ENCODE data around the gene SLC35C1. TPM values are rescaled to one million over a fixed set of nuclear protein-coding genes. Genes with fewer than 3 reads are reported as not detected.

Gene SLC35C1
- polyA plus RNA-seq, 1 donor (not counting 4 experiments of a cell fraction or from before 2014, with no cell fraction given) = 4.9 TPM

DNA sequence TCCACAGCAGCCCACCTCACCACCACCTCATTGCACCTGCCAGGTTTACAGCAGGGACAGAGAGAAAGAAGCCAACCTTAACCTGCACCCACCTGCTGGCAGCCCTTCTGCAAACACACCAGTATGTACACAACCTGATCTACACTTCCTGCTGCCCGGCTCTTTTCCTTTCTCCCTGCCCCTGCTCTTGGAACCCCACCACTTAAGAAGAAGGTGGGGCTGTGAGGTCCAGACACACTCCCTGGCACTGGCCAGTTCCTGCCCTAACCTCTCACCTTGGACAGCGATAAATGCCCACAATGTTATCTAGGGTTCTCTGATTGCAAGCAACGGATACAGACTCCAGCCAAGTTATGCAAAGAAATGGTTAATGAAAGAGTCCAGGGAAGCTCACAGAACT is 10.8 kb upstream of the SLC35C1 start:
- dilution Hi-C loops (cut with MboI; ENCODE audit: extremely low pct_ligation_motif_present, low sequenced_read_pairs) = no loop called here
- H3K4me2 ChIP-seq (ENCODE audit: control insufficient read depth, extremely low read depth, insufficient read depth, low read depth, low read length) = no peak overlapping the region

DNA sequence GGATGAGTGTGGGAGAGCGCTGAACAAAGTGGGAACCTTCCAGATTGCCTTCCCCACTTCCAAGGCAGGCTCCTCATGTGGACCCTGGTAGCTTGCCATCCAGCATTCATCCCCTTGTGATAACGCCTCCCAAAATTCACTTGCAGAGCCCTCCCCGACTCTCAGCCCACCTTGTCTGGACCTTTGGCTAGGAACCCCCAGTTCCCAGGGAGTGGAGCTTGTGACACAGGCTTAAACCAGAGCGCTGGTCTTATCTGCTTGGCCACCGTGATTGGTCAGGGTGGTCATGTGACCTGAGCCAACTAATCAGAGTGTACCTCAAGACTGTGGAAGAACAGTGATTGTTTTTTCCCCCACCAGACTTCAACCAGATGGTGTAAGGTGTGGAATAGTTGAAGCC is 9.6 kb upstream of the SLC35C1 start:
- Histone ChIP-seq H3K9ac (ENCODE audit: control insufficient read depth, extremely low read depth, insufficient read depth, low read length) (no peak overlapping the region), H3K36me3 (ENCODE audit: control insufficient read depth in 2 of 2, extremely low read depth in 1 of 2, insufficient read depth in 2 of 2, low read length in 2 of 2) (no peaks in the 10 kb centered on the region), H3K9me1 (ENCODE audit: control insufficient read depth, extremely low read depth, insufficient read depth, low read length) (no peaks in the 10 kb centered on the region), H3K4me2 (ENCODE audit: control insufficient read depth, extremely low read depth, insufficient read depth, low read depth, low read length) (no peak overlapping the region), H3K4me3 (ENCODE audit: control insufficient read depth in 2 of 3, extremely low read depth in 1 of 3, insufficient read depth in 2 of 3, low read depth in 1 of 3, low read length in 3 of 3) (no peak overlapping the region), H3K27me3 (ENCODE audit: control insufficient read depth, extremely low read depth, insufficient read depth, low read length) (no peaks in the 10 kb centered on the region), H3K27ac (ENCODE audit: control insufficient read depth, insufficient read depth, low read length) (no peak overlapping the region), H3K9me3 (ENCODE audit: control insufficient read depth, low read depth, low read length) (no peaks in the 10 kb centered on the region), H4K20me1 (ENCODE audit: control insufficient read depth, extremely low read depth, insufficient read depth, low read length) (no peaks in the 10 kb centered on the region), H3K79me2 (ENCODE audit: control insufficient read depth, insufficient read depth, low read length) (no peaks in the 10 kb centered on the region), H3K4me1 (ENCODE audit: control insufficient read depth, extremely low read depth, insufficient read depth, low read length) (no peaks in the 10 kb centered on the region), H2AFZ (ENCODE audit: control insufficient read depth, low read length) (no peak overlapping the region)
- dilution Hi-C loops (cut with MboI; ENCODE audit: extremely low pct_ligation_motif_present, low sequenced_read_pairs) = no loop called here
- TF ChIP-seq, protein P1, sequence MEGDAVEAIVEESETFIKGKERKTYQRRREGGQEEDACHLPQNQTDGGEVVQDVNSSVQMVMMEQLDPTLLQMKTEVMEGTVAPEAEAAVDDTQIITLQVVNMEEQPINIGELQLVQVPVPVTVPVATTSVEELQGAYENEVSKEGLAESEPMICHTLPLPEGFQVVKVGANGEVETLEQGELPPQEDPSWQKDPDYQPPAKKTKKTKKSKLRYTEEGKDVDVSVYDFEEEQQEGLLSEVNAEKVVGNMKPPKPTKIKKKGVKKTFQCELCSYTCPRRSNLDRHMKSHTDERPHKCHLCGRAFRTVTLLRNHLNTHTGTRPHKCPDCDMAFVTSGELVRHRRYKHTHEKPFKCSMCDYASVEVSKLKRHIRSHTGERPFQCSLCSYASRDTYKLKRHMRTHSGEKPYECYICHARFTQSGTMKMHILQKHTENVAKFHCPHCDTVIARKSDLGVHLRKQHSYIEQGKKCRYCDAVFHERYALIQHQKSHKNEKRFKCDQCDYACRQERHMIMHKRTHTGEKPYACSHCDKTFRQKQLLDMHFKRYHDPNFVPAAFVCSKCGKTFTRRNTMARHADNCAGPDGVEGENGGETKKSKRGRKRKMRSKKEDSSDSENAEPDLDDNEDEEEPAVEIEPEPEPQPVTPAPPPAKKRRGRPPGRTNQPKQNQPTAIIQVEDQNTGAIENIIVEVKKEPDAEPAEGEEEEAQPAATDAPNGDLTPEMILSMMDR (optimal IDR thresholded peaks at IDR 0.05 in 1 of 3, IDR thresholded peaks at IDR 0.05 in 1 of 3, conservative IDR thresholded peaks at IDR 0.05 in 1 of 3; ENCODE audit: extremely low read depth in 1 of 3, insufficient read depth in 2 of 3, low read length in 3 of 3) = no peak
- no peak for TF ChIP-seq EZH2 (IDR thresholded peaks at IDR 0.05; ENCODE audit: low read length)
- DNase-seq (ENCODE audit: low read depth, low spot score) (no peak), FAIRE-seq (no peak)

More for the DNA sequence above, 10.8 kb upstream of the SLC35C1 start:
- H3K79me2 ChIP-seq (ENCODE audit: control insufficient read depth, insufficient read depth, low read length) = no peaks in the 10 kb centered on the region
- no peak overlapping the region for H3K27ac ChIP-seq (ENCODE audit: control insufficient read depth, insufficient read depth, low read length)
- no peaks in the 10 kb centered on the region for H3K9me1 ChIP-seq (ENCODE audit: control insufficient read depth, extremely low read depth, insufficient read depth, low read length)
- no peaks in the 10 kb centered on the region for H3K9me3 ChIP-seq (ENCODE audit: control insufficient read depth, low read depth, low read length)
- H3K9ac ChIP-seq (ENCODE audit: control insufficient read depth, extremely low read depth, insufficient read depth, low read length) = no peak overlapping the region
- TF ChIP-seq, protein P1 (optimal IDR thresholded peaks at IDR 0.05 in 1 of 3, IDR thresholded peaks at IDR 0.05 in 1 of 3, conservative IDR thresholded peaks at IDR 0.05 in 1 of 3; ENCODE audit: extremely low read depth in 1 of 3, insufficient read depth in 2 of 3, low read length in 3 of 3) = no peak
- TF ChIP-seq EZH2 (IDR thresholded peaks at IDR 0.05; ENCODE audit: low read length) = no peak
- H4K20me1 ChIP-seq (ENCODE audit: control insufficient read depth, extremely low read depth, insufficient read depth, low read length) = no peaks in the 10 kb centered on the region
- H3K4me3 ChIP-seq (ENCODE audit: control insufficient read depth in 2 of 3, extremely low read depth in 1 of 3, insufficient read depth in 2 of 3, low read depth in 1 of 3, low read length in 3 of 3) = no peak overlapping the region
- DNase-seq (ENCODE audit: low read depth, low spot score) = no peak
- no peaks in the 10 kb centered on the region for H3K27me3 ChIP-seq (ENCODE audit: control insufficient read depth, extremely low read depth, insufficient read depth, low read length)
- H2AFZ ChIP-seq (ENCODE audit: control insufficient read depth, low read length) = no peak overlapping the region
- H3K4me1 ChIP-seq (ENCODE audit: control insufficient read depth, extremely low read depth, insufficient read depth, low read length) = no peaks in the 10 kb centered on the region
- H3K36me3 ChIP-seq (ENCODE audit: control insufficient read depth in 2 of 2, extremely low read depth in 1 of 2, insufficient read depth in 2 of 2, low read length in 2 of 2) = no peaks in the 10 kb centered on the region
- FAIRE-seq = no peak
